AG04450 (cell line): ENCODE results near the gene SCYL2. TPM values are rescaled to one million over a fixed set of nuclear protein-coding genes. Genes with fewer than 3 reads are reported as not detected.

Experiments used
- CTCF ChIA-PET: fragments of 300-600, 350-600 bp; formaldehyde crosslinking; extraction: SDS; loops from one replicate; lab custom pipeline; 2022; ENCODE audit warnings: antibody characterized with exemption, inconsistent platforms; lab: Charles Lee
- POLR2A ChIA-PET: fragments of 350-600 bp; formaldehyde crosslinking; extraction: SDS; loops from one replicate; lab custom pipeline; 2021; ENCODE audit warnings: antibody characterized with exemption, inconsistent platforms; lab: Yijun Ruan, JAX
- DNase-seq: peaks from one replicate; pipeline ENCODE4 v3.0.0-alpha.2; 2011; ENCODE audit warnings: low read depth, low spot score
- H3K27ac ChIP-seq: one replicate; pipeline ENCODE4 v1.5.1; 2012; ENCODE audit warnings: low read depth, low read length, control low read depth
- H3K27me3 ChIP-seq: one replicate; pipeline ENCODE4 v1.6.0; 2012; ENCODE audit warnings: low read length; ENCODE audit not compliant: control insufficient read depth, insufficient read depth
- H3K4me3 ChIP-seq: 2 replicates; pipeline ENCODE4 v1.5.1; 2011; ENCODE audit warnings: mild to moderate bottlenecking, low read depth, low read length, control low read depth
- H3K9me3 ChIP-seq: 2 replicates; pipeline ENCODE4 v1.5.1; 2012; ENCODE audit warnings: low read length; ENCODE audit not compliant: control insufficient read depth, insufficient read depth
- polyA plus RNA-seq: library from polyadenylated mRNA; depleted of rRNA; stranded (reverse); fragments of >200 nt; gene quantifications from 2 replicates; pipeline ENCODE4 v1.2.3, GENCODE V29; 2011
- TF ChIP-seq, protein P1 (sequence below): IDR thresholded peaks from 2 replicates; pipeline ENCODE4 v1.5.1; 2011; ENCODE audit warnings: low read depth, low read length, control low read depth, inconsistent platforms

Gene SCYL2
- polyA plus RNA-seq, 1 experiment: 50.3 TPM

GRCh38 chr12:100234591-100235304, 32.2 kb upstream of the SCYL2 start:
- Histone ChIP-seq H3K27me3 (no peaks in the 10 kb centered on the region), H3K9me3 (no peaks in the 10 kb centered on the region), H3K4me3 (no peak overlapping the region), H3K27ac (peak overlapping the region; percentile 62)
- peak; percentile 51 for DNase-seq
- TF ChIP-seq, protein P1, sequence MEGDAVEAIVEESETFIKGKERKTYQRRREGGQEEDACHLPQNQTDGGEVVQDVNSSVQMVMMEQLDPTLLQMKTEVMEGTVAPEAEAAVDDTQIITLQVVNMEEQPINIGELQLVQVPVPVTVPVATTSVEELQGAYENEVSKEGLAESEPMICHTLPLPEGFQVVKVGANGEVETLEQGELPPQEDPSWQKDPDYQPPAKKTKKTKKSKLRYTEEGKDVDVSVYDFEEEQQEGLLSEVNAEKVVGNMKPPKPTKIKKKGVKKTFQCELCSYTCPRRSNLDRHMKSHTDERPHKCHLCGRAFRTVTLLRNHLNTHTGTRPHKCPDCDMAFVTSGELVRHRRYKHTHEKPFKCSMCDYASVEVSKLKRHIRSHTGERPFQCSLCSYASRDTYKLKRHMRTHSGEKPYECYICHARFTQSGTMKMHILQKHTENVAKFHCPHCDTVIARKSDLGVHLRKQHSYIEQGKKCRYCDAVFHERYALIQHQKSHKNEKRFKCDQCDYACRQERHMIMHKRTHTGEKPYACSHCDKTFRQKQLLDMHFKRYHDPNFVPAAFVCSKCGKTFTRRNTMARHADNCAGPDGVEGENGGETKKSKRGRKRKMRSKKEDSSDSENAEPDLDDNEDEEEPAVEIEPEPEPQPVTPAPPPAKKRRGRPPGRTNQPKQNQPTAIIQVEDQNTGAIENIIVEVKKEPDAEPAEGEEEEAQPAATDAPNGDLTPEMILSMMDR: peak; percentile 83
- POLR2A ChIA-PET: interaction anchor here (1.4 kb wide), 1 partner anchor 32 kb away, joined by 3 read pairs; the partner anchor contains the start of genes DEPDC4 and SCYL2
- CTCF ChIA-PET: interaction anchor here (0.5 to 3.3 kb wide), 52 partner anchors 10 to 1162 kb away, joined by 3 to 63 read pairs (median 4); partner anchors contain the start of genes ACTR6, DEPDC4 and SCYL2

DNA sequence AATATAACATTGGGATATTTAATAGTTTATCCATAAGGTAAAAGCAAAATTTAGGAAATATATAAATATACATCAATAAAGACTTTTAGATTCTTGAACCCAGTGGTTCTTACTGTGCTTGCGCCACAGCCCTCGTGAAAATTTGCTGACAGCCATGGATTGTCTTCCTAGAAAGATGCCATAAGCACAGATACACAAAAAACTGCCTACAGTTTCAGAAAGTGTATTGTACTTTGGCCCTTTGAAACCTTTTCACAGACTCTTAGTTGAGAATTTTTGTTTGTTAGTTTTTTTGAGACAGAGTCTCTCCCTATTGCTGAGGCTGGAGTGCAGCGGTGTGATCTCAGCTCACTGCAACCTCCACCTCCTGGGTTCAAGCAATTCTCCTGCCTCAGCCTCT, 28.2 kb upstream of the SCYL2 start:
- ChIA-PET POLR2A (no interaction called here), CTCF (no interaction called here)
- no peaks in the 10 kb centered on the region for H3K27me3 ChIP-seq
- H3K9me3 ChIP-seq: no peaks in the 10 kb centered on the region
- no peak overlapping the region for H3K27ac ChIP-seq
- H3K4me3 ChIP-seq: no peak overlapping the region
- no peak for DNase-seq
- TF ChIP-seq, protein P1: no peak

DNA sequence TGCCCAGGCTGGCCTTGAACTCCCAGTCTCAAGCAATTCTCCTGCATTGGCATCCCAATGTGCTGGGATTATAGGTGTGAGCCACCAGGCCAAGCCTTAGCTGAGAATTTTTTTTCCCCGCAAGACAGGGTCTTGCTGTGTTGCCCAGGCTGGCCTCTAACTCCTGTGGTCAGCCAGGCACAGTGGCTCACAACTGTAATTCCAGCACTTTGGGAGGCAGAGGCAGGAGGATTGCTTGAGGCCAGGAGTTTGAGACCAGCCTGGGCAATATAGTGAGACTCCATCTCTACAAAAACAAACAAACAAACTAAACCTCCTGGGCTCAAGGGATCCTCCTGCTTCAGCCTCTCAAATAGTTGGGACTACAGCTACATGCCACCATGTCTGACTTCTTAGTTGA, 27.4 kb upstream of the SCYL2 start:
- Histone ChIP-seq H3K27ac (no peak overlapping the region), H3K27me3 (no peaks in the 10 kb centered on the region), H3K9me3 (no peaks in the 10 kb centered on the region), H3K4me3 (no peak overlapping the region)
- POLR2A ChIA-PET: no interaction called here
- no peak for DNase-seq
- CTCF ChIA-PET: no interaction called here
- TF ChIP-seq, protein P1: no peak

GRCh38 chr12:100243137-100243536, 23.8 kb upstream of the SCYL2 start:
- no peaks in the 10 kb centered on the region for H3K9me3 ChIP-seq
- H3K27me3 ChIP-seq: no peaks in the 10 kb centered on the region
- no peak overlapping the region for H3K4me3 ChIP-seq
- CTCF ChIA-PET: no interaction called here
- POLR2A ChIA-PET: no interaction called here
- no peak overlapping the region for H3K27ac ChIP-seq
- DNase-seq: no peak
- TF ChIP-seq, protein P1: no peak

DNA sequence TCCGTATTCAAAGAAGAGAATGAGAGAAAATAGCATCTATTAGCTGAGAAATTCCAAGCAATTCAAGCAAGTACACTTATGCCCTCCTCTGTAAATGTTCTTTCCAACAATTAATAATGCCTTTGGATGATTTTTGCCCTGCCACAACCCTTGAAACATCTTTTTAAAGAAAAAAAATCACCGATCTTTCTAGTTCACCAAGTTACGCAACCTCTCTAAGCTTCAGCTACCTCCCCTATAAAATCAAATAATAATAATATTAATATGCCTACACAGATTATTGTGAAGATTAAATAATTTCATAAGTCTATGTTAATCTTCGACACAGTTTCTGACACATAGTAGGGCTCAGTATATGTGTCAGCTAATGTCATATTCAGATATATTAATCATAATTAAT, 19.2 kb upstream of the SCYL2 start:
- no peaks in the 10 kb centered on the region for H3K9me3 ChIP-seq
- TF ChIP-seq, protein P1: no peak
- H3K27ac ChIP-seq: no peak overlapping the region
- CTCF ChIA-PET: interaction anchor here (1.2 to 1.4 kb wide), 2 partner anchors 8 to 13 kb away, joined by 6 to 8 read pairs; no protein-coding TSS in a partner anchor
- no peak for DNase-seq
- no peaks in the 10 kb centered on the region for H3K27me3 ChIP-seq
- H3K4me3 ChIP-seq: no peak overlapping the region
- POLR2A ChIA-PET: no interaction called here
